HG03097 (cell line): Measurements from ENCODE around the gene ERBB4.

Experiments
- ATAC-seq: cut with Tn5 transposase; IDR thresholded peaks from one replicate; pipeline ENCODE4 v1.9.1; 2021; ENCODE audit not compliant: unreplicated experiment, low FRiP score

The ERBB4 gene

DNA sequence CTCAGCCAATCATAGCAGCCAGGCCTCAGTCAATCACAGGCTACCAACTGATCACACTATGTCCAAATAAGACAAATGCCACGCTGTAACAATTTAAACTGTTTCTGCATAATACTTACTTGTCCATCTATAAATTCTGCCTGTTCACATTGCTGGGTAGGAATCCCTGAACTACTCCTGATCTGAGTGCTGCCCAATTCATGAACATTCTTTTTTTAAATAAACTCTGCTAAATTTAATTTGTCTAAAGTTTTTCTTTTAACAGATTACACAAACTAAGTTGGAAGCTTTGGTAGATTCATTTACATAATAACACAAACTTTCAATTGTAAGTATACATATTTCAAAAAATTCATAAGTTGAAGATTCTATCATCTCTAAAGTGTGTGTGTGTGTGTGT, 583.0 kb downstream of the ERBB4 start:
- no peak for ATAC-seq

DNA sequence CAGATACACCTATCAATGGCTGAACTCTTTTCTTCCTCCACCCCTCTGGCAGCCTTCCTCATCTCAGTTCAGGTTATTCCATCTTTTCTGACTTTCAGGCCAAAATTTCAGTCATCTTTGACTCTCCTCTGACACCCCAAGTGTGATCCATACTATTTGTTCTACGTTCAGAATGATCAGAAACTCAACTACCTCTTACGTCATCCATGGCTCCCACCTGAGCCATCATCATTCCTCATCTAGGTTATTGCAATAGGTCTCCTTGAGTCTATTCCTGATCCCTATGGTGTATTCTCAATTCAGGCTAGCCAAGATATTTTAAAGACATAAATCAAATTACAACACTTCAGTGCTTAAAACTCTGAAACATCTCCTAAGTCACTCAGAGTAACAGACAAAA, 589.7 kb downstream of the ERBB4 start:
- no peak for ATAC-seq

DNA sequence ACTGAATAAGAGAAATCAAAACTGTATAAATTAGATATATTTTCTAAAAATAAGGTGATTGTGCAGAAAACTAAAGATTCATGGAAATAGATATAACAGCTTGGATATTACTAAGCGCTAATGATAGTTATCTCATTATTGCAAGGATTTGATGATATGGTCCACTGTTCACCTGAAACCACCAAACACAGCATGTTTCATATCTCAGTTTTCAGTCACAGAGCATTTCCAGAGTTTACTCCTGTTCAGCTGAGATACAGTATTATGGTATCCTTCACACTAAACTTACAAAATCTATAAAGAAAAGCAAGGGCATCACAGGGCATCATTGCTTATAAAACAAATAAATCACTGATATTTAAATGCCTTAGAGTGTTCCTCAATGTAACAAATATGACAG, 591.6 kb downstream of the ERBB4 start:
- no peak for ATAC-seq

DNA sequence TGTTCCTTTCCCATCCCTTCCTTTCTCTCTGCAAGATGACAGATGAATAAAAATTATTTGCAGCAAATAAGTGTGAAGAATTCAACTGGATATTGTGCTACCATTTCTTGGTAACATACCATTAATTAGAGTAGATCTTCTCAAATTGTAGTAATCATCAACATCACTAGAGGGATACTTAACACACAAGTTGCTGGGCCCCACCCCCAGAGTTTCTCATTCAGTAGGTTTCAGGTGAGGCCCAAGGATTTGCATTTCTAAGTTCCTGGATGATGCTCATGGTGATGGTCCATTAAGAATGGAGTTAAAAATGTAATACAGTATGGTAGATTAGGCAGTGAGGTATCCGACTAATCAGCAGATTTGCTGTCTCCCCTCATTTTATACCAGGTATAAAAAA, 594.0 kb downstream of the ERBB4 start:
- no peak for ATAC-seq

DNA sequence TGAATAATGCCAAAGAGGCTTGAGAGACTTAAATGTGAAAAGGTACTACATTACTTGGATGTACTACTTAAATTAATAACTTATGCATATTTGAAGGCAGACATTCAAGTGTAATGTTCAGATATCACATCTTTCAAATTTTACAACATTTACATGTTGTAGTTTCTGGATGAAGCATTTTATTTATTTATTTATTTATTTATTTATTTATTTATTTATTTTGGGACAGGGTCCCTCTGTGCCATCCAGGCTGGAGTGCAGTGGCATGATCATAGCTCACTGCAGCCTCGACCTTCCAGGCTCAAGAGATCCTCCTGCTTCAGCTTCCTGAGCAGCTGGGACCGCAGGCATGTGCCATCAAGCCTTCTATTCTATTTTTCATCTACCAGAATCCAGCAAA, 596.4 kb downstream of the ERBB4 start:
- ATAC-seq = no peak

DNA sequence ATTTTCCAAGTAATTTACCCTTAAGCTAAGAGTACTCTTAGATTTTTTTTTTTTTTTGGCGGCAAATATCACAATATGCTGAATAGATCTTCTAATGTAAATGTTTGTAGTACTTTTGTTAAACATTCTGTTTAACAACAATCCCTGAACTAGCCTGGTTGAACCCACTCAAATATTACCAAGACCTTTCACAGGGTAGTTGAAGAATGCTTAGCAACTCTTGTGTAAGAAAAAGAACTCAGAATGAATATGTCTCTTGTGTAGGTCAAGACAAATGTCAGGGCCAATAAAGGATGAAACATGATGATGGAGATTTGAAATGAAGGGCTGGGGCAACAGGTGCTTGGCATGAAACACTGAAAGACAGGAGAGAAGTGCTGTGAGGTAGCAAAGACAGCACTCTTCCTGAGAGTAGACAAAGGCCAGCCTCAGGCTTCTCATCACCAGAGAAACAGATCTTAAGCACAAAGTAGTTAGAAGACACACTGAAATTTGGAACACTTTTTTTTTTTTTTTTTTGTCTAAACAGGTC, 597.3 kb downstream of the ERBB4 start:
- no peak for ATAC-seq

DNA sequence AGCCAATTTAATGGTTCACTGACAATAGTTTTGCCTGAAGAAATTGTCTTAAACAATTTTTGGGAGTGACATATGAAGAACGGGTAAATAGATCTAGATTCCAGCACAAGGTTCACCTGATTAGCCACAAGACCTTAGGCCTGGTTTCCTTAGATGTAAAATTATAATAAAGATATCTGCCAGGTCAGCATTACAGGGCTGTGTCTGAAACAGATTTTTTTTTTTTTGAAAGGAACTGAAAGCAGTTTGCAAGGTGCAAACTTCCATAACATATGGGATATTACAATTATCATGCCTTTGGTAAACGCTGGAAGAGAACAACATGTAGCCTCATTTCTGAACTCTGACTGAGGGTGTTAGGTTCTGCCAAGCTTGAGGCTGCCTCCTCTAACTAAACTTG, 599.4 kb downstream of the ERBB4 start:
- ATAC-seq = no peak

DNA sequence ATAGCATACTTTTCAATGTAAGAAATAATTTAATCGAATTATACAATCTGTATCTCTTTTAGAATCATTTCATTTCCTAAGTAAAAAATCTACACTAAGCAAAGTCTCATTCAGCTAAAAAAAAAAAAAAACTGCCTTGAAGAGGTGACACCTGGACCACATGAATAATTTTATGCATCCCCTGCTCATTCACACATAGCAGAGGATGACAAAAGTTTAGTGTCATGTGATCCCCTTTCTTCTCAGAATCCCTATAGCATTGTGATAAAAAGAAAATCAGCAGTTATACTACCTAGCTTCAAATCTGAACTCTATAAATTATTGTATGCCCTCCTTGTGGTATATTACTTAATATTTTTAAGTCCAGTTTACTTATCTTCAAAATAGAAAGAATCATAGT, 603.8 kb downstream of the ERBB4 start:
- ATAC-seq = no peak

DNA sequence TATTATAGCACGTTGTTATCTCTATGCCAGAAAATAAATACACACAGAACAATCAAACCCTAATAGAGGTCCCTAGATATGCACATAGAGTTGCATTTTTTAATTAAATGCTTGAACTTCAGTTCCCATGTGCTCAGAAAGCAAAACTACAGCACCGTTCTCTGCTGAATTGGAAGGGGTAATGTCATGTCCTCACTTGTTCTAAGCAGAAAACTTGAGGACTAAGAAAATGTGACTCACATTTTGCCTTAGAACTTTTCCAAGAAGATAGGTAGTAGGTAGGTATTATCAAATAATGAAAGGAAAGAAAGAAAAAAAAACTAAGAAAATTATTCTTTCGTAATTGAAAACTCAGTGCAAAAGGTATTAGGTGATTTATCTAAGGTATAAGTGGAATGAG, 607.3 kb downstream of the ERBB4 start:
- no peak for ATAC-seq

DNA sequence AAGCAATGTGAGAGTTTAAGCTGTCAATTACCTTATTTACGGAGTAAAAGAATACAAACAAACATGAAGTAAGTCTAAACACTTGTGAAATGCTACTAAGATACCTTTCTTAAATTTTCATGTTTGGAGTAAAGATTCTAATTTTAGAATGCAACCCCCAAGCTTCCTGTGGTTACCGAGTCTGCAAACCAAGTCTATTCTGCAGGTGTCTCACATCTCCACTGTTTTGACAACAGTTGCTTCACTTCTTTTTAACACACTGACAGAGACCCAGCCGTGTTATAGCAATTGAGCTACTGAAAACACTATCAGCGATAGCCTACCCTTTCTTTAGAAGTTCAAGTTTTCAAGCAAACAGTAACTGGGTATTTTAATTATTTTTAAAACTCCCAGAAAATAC, 608.3 kb downstream of the ERBB4 start:
- ATAC-seq = no peak

DNA sequence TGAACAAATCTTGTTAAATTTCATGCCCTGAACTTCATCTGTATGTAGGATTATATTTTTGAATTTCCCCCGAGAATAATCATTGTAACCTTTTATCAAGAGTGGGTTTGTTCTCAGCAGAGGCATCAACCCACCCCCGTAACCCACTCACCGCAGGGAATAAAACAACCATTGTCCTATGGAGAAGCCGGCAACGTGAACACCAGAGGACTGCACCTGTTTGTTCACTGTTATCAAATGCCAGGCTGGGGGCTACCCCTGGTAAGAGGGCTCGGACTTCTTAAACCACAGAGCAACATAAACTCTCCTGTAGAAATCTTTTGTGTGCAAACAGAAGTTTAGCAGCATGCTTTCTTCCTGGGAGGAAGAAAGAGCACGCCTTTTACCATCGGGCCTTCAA, 610.4 kb downstream of the ERBB4 start:
- ATAC-seq = no peak

DNA sequence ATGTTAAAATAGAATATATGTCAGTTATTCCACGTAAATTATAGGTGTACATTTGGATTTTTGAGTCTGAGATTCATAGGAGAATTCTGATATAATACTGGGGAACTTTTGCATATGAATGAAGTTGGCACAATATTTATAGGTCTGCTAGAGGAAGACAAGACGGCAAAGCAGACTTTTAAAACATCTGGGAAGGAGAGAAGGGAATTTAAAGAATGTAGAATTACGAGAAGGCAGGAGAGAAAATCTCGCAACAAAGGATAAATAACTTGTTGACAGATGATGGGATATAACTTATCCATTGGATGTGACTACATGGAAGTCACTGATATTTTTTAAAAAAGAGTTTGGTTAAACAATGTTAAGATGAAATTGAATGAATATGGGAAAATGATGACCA, 615.6 kb downstream of the ERBB4 start:
- ATAC-seq = no peak

DNA sequence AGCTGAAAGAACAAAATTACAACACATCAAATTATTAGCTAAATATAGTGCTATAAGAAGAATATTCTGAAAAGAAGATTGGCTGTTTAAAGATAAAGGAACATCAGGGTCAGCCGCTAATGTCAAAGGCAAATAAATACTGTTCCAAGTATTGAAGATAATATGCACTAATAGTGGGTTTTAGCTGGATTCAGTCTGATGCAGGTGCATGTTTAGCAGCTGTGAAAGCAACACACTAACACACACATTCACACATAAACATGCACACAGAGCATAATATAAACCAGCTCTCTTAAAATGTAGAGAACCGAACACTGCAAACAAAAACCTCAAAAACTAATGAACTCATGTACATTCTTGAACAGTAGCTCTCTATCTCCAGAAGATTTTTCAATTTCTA, 634.6 kb downstream of the ERBB4 start:
- no peak for ATAC-seq

DNA sequence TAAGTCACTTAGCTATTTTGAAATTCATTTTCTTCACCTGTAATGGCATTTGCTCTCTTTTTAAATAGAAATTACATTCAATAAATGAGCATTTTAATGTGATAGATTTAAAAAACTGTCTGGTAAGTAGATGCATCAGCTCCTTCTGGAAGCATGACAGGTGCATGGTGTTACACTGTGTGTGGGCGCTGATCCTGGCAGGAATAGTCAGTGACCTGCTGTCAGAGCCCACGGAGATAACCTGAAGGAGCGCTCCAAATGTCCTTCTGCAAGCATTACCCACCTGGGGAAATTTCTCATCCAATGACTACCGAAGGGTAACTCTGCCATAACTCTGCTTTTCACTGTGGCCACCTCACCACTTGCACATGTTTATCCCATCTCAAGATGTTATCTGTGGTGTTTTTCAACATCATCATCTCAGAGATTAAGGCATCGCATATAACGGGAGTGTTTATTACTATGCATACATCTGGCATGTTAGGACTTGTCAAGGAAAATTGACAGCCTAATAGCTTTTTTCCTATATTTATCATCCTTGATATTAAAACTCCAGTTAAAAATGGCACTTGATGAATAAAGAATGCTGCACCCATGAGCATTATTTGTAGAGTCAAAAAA, 637.3 kb downstream of the ERBB4 start:
- ATAC-seq = no peak

DNA sequence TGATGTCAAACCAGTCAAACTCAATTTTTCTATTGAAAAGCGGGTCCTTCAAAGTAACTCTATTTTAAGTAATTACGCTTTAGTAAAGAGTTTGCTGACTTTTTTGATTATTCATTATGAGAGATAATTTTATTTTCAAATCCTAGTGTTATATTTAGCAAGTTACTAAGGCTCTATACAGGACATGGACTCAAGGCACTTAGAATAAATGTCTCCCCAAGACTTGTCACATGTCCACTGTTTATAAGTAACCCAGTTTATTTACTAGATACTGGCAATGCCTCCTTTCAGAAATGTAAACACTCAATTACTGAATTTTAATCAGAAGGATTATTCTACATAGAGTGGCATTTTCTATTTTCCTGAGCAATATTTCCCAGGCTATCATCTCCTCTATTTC, 638.1 kb downstream of the ERBB4 start:
- no peak for ATAC-seq

DNA sequence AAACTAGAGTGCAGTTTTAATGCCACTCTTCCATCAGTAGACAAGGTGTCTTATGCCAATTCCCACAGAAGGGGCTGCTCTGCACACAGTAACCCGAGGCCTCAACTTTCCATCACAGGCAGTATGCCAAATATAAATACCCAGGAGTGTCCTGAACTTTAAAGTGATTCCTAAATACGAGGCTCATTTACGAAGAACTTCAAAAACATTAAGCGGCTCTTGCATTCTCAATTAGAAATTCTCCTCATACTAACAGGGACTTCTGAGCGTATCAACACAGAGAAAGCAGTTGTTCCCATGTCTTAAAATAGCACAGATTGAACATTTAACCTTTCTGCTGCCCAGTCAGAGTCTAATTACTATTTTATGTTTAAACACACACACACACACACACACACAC, 638.6 kb downstream of the ERBB4 start:
- no peak for ATAC-seq

DNA sequence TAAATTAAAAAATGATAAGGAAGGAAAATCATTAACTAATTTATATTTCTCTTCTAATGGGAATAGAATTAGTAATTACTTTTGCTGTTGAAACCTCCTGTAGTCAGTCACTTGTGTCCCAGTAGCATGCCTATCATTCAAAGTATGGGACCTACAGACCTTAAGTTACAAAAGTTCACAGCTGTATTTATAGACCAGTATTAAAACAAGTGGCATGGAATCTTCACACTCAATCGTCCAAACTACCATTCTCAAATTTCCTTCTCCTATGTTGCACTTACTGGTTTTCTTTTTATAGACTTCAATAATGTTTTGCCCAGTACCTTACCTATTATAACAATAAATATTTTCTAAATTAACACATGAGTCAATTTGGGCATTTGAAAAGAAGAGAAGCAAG, 639.9 kb downstream of the ERBB4 start:
- ATAC-seq = no peak

DNA sequence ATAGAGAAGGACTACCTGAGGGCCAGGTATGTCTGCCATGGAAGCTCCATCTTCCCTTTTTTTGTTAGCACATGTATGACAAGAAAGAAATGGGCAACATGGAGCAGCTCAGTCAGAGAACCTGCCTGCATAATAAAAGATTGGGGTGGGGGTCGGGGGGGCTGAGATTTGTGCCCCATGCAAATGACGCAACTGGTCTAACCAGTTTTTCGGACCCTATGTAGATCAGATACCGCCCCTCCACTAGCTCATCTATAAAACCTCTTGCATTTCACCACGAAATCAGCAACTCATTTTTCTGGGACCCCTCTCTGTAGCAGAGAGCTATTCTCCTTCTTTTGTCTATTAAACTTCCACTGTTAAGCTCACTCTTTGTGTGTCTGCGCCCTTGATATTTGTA, 657.2 kb downstream of the ERBB4 start:
- no peak for ATAC-seq

DNA sequence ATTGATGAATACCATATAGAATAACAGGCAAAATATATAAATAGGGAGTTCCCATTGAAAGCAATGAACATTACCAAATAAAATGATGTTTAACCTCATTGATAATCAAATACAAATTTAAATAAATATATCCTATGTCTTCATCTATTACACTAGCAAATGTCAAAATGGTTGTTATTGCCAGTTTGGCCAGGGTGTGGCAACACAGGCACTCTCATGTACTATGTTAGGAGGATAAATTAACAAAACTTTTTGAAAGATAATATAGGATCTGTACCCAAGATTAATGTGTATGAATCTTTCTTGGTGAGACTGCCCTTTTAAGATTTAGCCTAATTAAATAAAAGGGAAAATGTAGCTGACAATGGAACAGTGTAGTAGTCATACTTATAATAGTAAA, 659.3 kb downstream of the ERBB4 start:
- no peak for ATAC-seq

DNA sequence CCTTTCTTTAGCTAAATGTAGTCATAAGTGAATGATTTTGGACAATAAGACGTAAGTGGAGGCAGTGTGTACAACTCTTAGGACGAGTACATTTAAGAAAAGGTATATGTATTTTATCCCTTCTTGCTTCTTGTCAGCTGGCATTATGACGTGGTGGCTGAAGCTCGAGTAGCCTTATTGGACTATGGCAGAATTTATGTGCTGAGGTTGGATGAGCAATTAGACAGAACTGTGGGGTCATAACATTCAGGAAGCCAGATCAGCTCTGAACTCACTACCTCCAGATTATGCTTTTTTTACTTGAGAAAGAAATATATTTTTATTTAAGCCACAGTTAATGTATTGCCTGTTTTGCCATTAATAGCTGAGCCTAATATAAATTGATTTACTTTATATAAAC, 661.5 kb downstream of the ERBB4 start:
- no peak for ATAC-seq

DNA sequence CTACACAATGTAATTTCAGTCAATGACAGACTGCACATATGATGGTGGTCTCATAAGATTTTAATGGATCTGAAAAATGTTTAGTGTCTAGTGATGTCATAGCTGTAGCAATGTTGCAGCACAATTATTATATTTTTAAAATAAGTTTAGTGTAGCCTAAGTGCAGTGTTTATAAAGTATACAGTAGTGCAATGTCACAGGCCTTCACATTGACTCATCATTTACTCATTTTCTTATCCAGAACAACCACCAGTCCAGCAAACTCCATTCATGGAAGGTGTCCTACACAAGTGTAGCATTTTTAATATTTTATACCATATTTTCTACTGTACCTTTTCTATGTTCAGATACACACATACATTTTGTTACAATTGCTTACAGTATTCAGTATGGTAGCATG, 663.1 kb downstream of the ERBB4 start:
- no peak for ATAC-seq

DNA sequence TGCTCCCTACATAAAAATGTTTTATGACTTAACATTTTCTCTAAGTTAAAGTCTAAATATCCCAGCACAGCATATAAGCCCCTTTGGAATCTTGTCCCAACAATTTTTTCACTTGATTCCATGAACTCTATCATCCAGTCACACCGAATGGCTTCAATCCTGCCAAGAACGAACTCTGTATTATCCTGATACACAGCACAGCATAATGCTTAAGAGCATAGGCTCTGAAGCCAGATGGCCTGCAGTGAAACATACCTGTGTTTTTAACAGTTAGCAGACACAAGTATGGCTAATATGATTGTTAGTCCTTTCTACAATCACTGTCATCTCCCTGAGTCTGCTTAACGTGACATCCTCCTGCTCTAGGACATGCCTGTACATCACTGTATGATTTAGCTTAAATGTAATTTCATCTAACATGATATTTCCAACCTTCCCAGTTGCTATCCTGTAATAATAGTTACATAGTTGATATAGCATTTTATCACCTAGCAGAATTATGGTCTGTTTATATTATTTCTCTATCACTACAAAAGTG, 669.5 kb downstream of the ERBB4 start:
- no peak for ATAC-seq
